K562 (cell line): ENCODE measurements around the gene TLR8. TPM values are rescaled to one million over a fixed set of nuclear protein-coding genes. Genes with fewer than 3 reads are reported as not detected.

Experiments used
- ATAC-seq: fragments of 200-7000 bp; cut with Tn5 transposase; 3 replicates; pipeline ENCODE4 v1.9.1; 2020; ENCODE audit warnings: moderate library complexity
- BruUV-seq: library from RNA; stranded (reverse); fragments of 400-500 nt; replicated peaks from 2 replicates; lab custom pipeline; 2021; lab: Mats Ljungman, UMichigan
- CTCF ChIA-PET: fragments of 300-600 bp; formaldehyde crosslinking; extraction: SDS; loops from one replicate; lab custom pipeline; 2021; ENCODE audit warnings: low intra/inter-chr PET ratio; lab: Yijun Ruan, JAX
- POLR2A ChIA-PET: fragments of 300-600, 350-650 bp; sonication (Branson Sonifier 250); formaldehyde crosslinking; extraction: SDS; loops from one replicate; lab custom pipeline; 2021; ENCODE audit warnings: antibody characterized with exemption, inconsistent platforms; lab: Yijun Ruan, JAX
- DNase-seq, 4 experiments: peaks; one replicate each; pipeline versions ENCODE4 v3.0.0 to v3.0.0-alpha.2; 2011 to 2018; ENCODE audit warnings: low spot score in 3 of 4, mixed read lengths in 3 of 4; ENCODE audit errors: extremely low read depth in 1 of 4
- FAIRE-seq: peaks from 2 replicates; lab custom pipeline; 2011; peaks lifted over from hg19 to GRCh38; lab: Jason Lieb, UNC
- H2AFZ ChIP-seq: 2 replicates; pipeline ENCODE4 v1.6.0; 2011; ENCODE audit warnings: low read depth, low read length, control low read depth, inconsistent platforms
- H3K27ac ChIP-seq: fragments of 200-600 bp; 3 replicates; pipeline ENCODE4 v1.8.0; 2011; ENCODE audit warnings: low read depth, mild to moderate bottlenecking, control low read depth, inconsistent platforms, low read length, moderate library complexity, mixed read lengths; ENCODE audit errors: extremely low read depth
- H3K27me3 ChIP-seq, 2 experiments: fragments of 300-600 bp in 1 of 2; 2 replicates in 1 of 2; 3 replicates in 1 of 2; pipeline versions ENCODE4 v1.6.0 to v1.8.0; 2011; ENCODE audit warnings: inconsistent platforms in 2 of 2, low read length in 2 of 2, mild to moderate bottlenecking in 1 of 2, mixed read lengths in 1 of 2, moderate library complexity in 1 of 2; ENCODE audit not compliant: control insufficient read depth in 2 of 2, insufficient read depth in 2 of 2
- H3K36me3 ChIP-seq: fragments of 300-600 bp; 3 replicates; pipeline ENCODE4 v1.8.0; 2011; ENCODE audit warnings: mild to moderate bottlenecking, low read length, inconsistent platforms; ENCODE audit not compliant: control insufficient read depth, insufficient read depth
- H3K4me1 ChIP-seq, 2 experiments: fragments of 200-600 bp in 1 of 2; replicated peaks in 1 of 2; 2 replicates in 1 of 2; 3 replicates in 1 of 2; pipeline versions ENCODE4 v1.5.1 to v1.8.0; 2011; ENCODE audit warnings: inconsistent platforms in 2 of 2, low read length in 2 of 2, mild to moderate bottlenecking in 1 of 2, mixed read lengths in 1 of 2, moderate library complexity in 1 of 2; ENCODE audit not compliant: control insufficient read depth in 2 of 2, insufficient read depth in 2 of 2
- H3K4me2 ChIP-seq: 2 replicates; pipeline ENCODE4 v1.6.1; 2011; ENCODE audit warnings: low read length, control low read depth, inconsistent platforms, mixed read lengths; ENCODE audit not compliant: insufficient read depth
- H3K4me3 ChIP-seq: fragments of 200-600 bp; sonication (generic), shearing (Covaris generic); 2 replicates; pipeline ENCODE4 v1.5.1; 2016; ENCODE audit warnings: control low read depth, inconsistent platforms
- H3K79me2 ChIP-seq: fragments of 200-600 bp; 3 replicates; pipeline ENCODE4 v1.8.0; 2011; ENCODE audit warnings: low read length, inconsistent platforms; ENCODE audit not compliant: control insufficient read depth, insufficient read depth
- H3K9ac ChIP-seq, 2 experiments: 2 replicates each; pipeline versions ENCODE4 v1.6.0 to v1.6.1; 2011; ENCODE audit warnings: low read depth in 2 of 2, low read length in 2 of 2, control low read depth in 1 of 2, inconsistent platforms in 1 of 2, mild to moderate bottlenecking in 1 of 2, mixed read lengths in 1 of 2; ENCODE audit not compliant: insufficient read depth in 1 of 2
- H3K9me1 ChIP-seq: one replicate; pipeline ENCODE4 v1.6.0; 2011; ENCODE audit warnings: inconsistent platforms, mild to moderate bottlenecking, low read length, moderate library complexity; ENCODE audit not compliant: control insufficient read depth, insufficient read depth
- H3K9me3 ChIP-seq: replicated peaks from 2 replicates; pipeline ENCODE4 v1.5.1; 2011; ENCODE audit warnings: low read depth, low read length, inconsistent platforms; ENCODE audit not compliant: control insufficient read depth, insufficient read depth
- H4K20me1 ChIP-seq: replicated peaks from 2 replicates; pipeline ENCODE4 v1.6.1; 2011; ENCODE audit warnings: low read length, inconsistent platforms, mixed read lengths; ENCODE audit not compliant: control insufficient read depth, insufficient read depth
- DIDO1 ChIP-seq: fragments of 450-650 bp; IDR thresholded peaks from 2 replicates; pipeline ENCODE4 v1.6.1; 2016; ENCODE audit warnings: low read depth, missing biosample characterization, missing genetic modification characterization
- E2F8 ChIP-seq: fragments of 450-650 bp; IDR thresholded peaks from 2 replicates; pipeline ENCODE4 v1.7.1; 2018; ENCODE audit warnings: mild to moderate bottlenecking, low read depth; ENCODE audit not compliant: partially characterized antibody
- FOXK2 ChIP-seq, 2 experiments: fragments of 450-650 bp; IDR thresholded peaks in 1 of 2; conservative IDR thresholded peaks in 1 of 2; 2 replicates each; pipeline ENCODE4 v1.6.1; 2016; ENCODE audit warnings: low read depth in 2 of 2, mild to moderate bottlenecking in 1 of 2
- GABPB1 ChIP-seq: sonication (generic); formaldehyde crosslinking; IDR thresholded peaks from 2 replicates; pipeline ENCODE4 v1.8.0; 2022; ENCODE audit warnings: mild to moderate bottlenecking, missing genetic modification reagents
- GABPB2 ChIP-seq: fragments of 250-450 bp; sonication (Bioruptor Pico); conservative IDR thresholded peaks from 2 replicates; pipeline ENCODE4 v1.5.1; 2021; ENCODE audit warnings: mild to moderate bottlenecking
- HBP1 ChIP-seq: fragments of 450-650 bp; formaldehyde crosslinking; IDR thresholded peaks from 2 replicates; pipeline ENCODE4 v1.4.0; 2022; ENCODE audit warnings: missing genetic modification characterization
- HDAC1 ChIP-seq, 2 experiments: fragments of 450-650 bp; IDR thresholded peaks; 2 replicates each; pipeline ENCODE4 v1.6.1; 2016 to 2017; ENCODE audit warnings: inconsistent platforms in 1 of 2, mild to moderate bottlenecking in 1 of 2, moderate library complexity in 1 of 2
- NFRKB ChIP-seq: fragments of 450-650 bp; IDR thresholded peaks from 2 replicates; pipeline ENCODE4 v1.6.1; 2016; ENCODE audit warnings: low read depth
- NR2C2 ChIP-seq, 2 experiments: fragments of 200-800 bp in 1 of 2; sonication (Bioruptor generic) in 1 of 2; sonication (generic) in 1 of 2; formaldehyde crosslinking in 1 of 2; IDR thresholded peaks; 2 replicates each; pipeline versions ENCODE4 v1.6.1 to v1.8.0; 2016 to 2022; ENCODE audit warnings: mild to moderate bottlenecking in 1 of 2, missing compliant biosample characterization in 1 of 2, missing genetic modification characterization in 1 of 2, missing genetic modification reagents in 1 of 2
- NRF1 ChIP-seq, 2 experiments: fragments of 450-650 bp; IDR thresholded peaks in 1 of 2; conservative IDR thresholded peaks in 1 of 2; 2 replicates each; pipeline ENCODE4 v1.6.1; 2014; ENCODE audit warnings: mild to moderate bottlenecking in 2 of 2
- PTBP1 ChIP-seq: fragments of 200-400 bp; formaldehyde crosslinking; IDR thresholded peaks from 2 replicates; pipeline ENCODE4 v1.6.1; 2017; ENCODE audit warnings: low read depth, low read length
- SPI1 ChIP-seq: IDR thresholded peaks from 2 replicates; pipeline ENCODE4 v1.6.1; 2011; ENCODE audit warnings: low read depth, low read length, control low read depth, borderline replicate concordance
- ZHX1 ChIP-seq: fragments of 150-350 bp; conservative IDR thresholded peaks from 2 replicates; pipeline ENCODE4 v1.6.1; 2014; ENCODE audit warnings: low read length
- WGBS: fragments of 100-300 bp; shearing (Covaris generic); methylation state at CpG from one replicate; pipeline ENCODE4 v1.1.6; 2016; ENCODE audit warnings: low coverage, mixed read lengths; ENCODE audit not compliant: insufficient coverage; ENCODE audit errors: missing lambda C conversion rate; 5-methylcytosine and 5-hydroxymethylcytosine counted together
- in situ Hi-C: fragments of 300-500 bp; cut with MboI; formaldehyde crosslinking; loops from 4 replicates; pipeline ENCODE4 v1.15.0; 2018; ENCODE audit warnings: inconsistent platforms, mixed read lengths
- intact Hi-C: fragments of 100-400 bp; cut with micrococcal nuclease; formaldehyde crosslinking; loops from 2 replicates; pipeline ENCODE4 v1.14.2; 2022
- polyA plus RNA-seq, 8 experiments: library from polyadenylated mRNA; depleted of rRNA in 4 of 8; stranded (reverse) in 5 of 8; unstranded in 3 of 8; fragments of >200 nt; fragmentation: Nextera tagmentation in 2 of 8; fragmentation: Illumina TruSeq in 1 of 8; extraction: Ambion mirVana in 2 of 8; extraction: Trizol in 1 of 8; gene quantifications; 2 replicates each; pipeline versions ENCODE4 v1.2.1 to v1.2.3, GENCODE V29; 2011 to 2014; ENCODE audit warnings: inconsistent platforms in 1 of 8, missing spikeins in 1 of 8
- total RNA-seq, 7 experiments: library from RNA; depleted of rRNA in 6 of 7; stranded (reverse); fragments of >200 nt in 6 of 7; fragmentation: Illumina TruSeq in 2 of 7; extraction: Trizol in 2 of 7; gene quantifications; 2 replicates each; pipeline versions ENCODE4 v1.2.1 to v1.2.3, GENCODE V29; 2011 to 2021; ENCODE audit warnings: low replicate concordance in 1 of 7

TLR8 gene
- total and polyA plus RNA-seq, 9 of the 15 experiments (the other 6 are each of a cell fraction or from before 2014, with no cell fraction given), result not detected

- TSS peak; percentile 72 for BruUV-seq
- H3K79me2 ChIP-seq, result no peaks in the 10 kb centered on the region; the same call in 2 of the 3 replicates
- FAIRE-seq (peak; percentile 60), ATAC-seq (peak; percentile 88), DNase-seq (peak; percentile 69 to 84 (median 74))
- H3K27me3 ChIP-seq, result no peaks in the 10 kb centered on the region
- 11% methylated on average over 7 of the region's 9 CpGs for WGBS
- H4K20me1 ChIP-seq, result no peaks in the 10 kb centered on the region
- H3K4me3 ChIP-seq, result no peak overlapping the region
- intact Hi-C loops (loop anchor here (1.0 to 10.0 kb wide), 3 partner anchors 24 to 694 kb away; partner anchors contain the start of gene TMSB4X), in situ Hi-C loops (loop anchor here (25.0 kb wide), 1 partner anchor 711 kb away; the partner anchor contains the start of gene TCEANC)
- peak overlapping the region in 1 of 2 experiments; percentile 62; a peak in 2 of 4 replicates for H3K9ac ChIP-seq
- peak overlapping the region; percentile 94 for H2AFZ ChIP-seq
- no peaks in the 10 kb centered on the region for H3K9me1 ChIP-seq
- peak overlapping the region; percentile 76 for H3K4me2 ChIP-seq
- peak overlapping the region; percentile 83 for H3K27ac ChIP-seq
- H3K9me3 ChIP-seq, result no peaks in the 10 kb centered on the region
- peaks cover 18 to 58% of the 10 kb centered on the region in 2 experiments for H3K4me1 ChIP-seq
- H3K36me3 ChIP-seq, result no peaks in the 10 kb centered on the region; the same call in 2 of the 3 replicates
- ChIA-PET CTCF (no interaction called here), POLR2A (interaction anchor here (2.6 kb wide), 1 partner anchor 24 kb away, joined by 18 read pairs; the partner anchor contains the start of gene TMSB4X)
- TF ChIP-seq NFRKB (peak; percentile 54; the same call in 1 of the 2 replicates), NRF1 (conservative IDR thresholded peaks at IDR 0.05 in 1 of 2, IDR thresholded peaks at IDR 0.05 in 1 of 2) (no peak), PTBP1 (no peak), HBP1 (CRISPR knock-in tag) (0 out of 2 replicates have a peak, but pooled peaks have one; percentile 39), FOXK2 (conservative IDR thresholded peaks at IDR 0.05 in 1 of 2, IDR thresholded peaks at IDR 0.05 in 1 of 2; ENCODE audit: low read depth in 2 of 2) (0 out of 4 replicates have a peak, but pooled peaks of 1 of the 2 experiments have one; percentile 26), GABPB1 (0 out of 2 replicates have a peak, but pooled peaks have one; percentile 9), HDAC1 (IDR thresholded peaks at IDR 0.05) (no peak), NR2C2 (CRISPR knock-in tag; IDR thresholded peaks at IDR 0.05) (no peak), NR2C2 (tag; IDR thresholded peaks at IDR 0.05) (peak; percentile 5; the same call in 1 of the 2 replicates), DIDO1 (no peak), SPI1 (no peak), GABPB2 (CRISPR knock-in tag) (no peak), ZHX1 (no peak), E2F8 (no peak)
Observed at GRCh38 chrX:12950851-12951594, 44.6 kb downstream of the TLR8 start.
